Measurements from ENCODE around the gene TEF.
"Not testable (repeated sequence)": the region's sequence is repeated elsewhere in the genome, so short reads cannot be mapped to it uniquely, and the experiment has no call there.

TEF gene

DNA sequence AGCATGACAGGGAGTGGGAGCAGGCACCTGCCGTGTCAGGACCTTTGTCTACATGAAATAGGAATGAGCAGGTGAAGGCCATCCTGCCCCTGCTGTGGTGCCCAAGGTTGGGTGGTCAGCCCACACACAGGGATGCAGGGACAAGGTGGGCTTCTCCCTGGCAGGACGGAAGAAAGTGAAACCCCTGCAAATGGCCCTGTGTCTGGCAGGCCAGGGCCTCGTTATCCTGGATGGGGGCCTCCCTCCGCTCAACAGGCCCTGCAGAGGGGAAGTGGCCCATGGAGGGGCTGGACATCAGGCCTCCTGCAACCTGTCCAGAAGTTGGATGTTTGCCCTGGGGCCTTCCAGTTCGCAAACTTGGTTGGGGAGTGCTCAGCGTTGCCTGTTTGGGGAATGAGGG, 49.9 kb downstream of the TEF start:
- no peak for DNase-seq

DNA sequence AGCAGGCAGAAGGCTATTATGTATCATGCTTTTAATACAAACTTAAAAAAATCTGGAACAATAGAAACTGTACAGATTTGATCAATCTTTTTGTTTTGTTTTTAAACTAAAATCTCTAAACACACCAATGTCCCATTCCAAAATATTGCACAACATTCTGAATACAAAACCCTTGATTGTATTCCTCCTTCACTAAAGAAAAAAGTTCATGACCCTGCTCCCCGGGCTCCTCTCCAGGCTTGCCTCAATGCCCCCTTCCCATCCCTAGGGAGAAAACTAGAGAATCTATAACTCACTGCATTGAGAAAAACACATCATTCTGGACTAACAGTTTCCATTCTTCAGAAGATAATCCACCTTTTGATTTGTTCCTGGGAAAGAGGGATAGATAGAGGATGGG, 51.7 kb downstream of the TEF start:
- DNase-seq = not testable (repeated sequence)

DNA sequence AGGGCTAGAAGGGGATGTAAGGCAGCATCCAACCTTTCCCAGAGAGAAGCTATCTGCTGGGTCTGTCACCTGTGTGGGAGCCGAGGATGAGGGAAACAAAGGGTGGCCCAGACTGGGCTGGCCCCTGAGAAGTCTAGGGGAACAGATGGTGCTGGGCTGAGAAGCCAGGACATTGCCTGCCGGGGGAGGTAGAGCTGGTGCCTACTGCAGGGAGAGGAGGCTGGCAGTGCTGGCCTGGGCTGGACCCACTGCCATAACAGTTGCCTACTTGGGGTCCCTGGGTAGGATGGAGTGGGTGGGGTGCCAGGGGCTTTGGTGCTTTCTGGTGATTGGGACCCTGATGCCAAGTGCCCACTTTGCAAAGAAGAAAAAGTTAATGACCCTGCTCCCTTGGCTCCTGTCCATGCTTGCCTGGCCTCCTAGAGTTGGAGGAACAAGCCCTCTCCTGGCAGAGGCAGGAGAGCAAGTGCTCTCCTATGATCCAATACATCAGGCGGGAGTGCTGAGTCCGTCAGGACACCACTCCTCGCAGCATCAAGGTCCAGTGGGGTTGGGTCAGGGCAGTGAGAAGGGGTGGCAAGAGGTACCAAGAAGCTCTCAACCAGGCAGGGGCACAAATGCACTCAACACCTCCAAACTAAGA, 52.7 kb downstream of the TEF start:
- DNase-seq = not testable (repeated sequence)

DNA sequence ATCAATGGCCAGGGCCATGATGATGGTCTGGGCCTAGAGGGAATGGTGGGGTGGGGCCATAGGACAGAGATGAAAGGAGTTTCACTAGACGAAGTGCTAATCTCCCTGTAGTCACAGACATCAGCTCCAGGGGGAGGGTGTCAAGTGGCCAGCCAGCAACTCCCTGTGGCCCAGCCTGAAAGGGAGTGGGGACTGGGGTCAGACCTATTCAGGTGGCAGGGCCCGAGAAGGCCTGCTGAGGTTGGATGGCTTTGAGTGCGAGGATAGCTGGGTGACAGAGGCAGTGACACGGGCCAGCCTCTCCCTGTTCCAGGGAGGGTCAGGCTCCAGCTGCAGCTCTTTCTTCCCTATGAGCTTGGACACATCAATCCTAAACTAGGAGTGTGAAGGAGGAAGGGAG, 53.8 kb downstream of the TEF start:
- no peak for DNase-seq

DNA sequence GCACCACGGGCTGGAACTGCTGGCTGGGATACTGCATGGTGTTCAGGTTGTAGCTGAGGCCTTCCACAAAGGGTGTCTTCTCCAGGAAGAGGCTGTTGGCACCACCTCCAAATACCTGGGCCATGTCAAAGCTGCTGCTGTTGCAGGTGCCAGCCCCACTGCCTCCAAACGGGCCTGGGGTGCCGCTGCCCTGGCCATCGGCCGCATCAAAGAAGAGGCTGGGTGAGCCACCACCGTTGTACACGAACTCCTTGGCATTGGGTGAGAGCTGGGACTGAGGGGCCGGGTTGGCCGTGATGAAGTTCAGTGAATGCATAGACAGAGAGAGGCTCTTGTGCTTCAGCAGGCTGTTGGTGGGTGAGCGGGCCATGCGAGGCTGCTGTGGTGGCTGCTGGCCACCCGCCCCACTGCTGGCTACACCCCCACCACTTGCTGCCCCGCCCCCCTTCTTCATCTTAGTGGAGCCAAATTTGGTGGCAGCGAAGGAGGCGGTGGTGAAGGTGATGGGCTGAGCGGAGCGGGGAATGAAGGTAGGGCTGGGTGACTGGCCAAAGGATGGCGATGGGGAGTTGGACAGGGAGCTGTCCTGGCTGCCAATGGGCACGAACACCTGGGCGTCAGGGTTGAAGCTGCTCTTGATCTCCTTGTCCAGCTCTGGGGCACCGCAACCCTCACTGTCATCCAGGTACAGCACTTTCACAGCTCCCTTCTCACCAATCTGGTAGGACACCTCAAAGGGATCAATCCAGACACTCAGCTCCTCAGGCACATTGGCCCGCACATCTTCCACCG, 54.8 kb downstream of the TEF start:
- no peak for DNase-seq

DNA sequence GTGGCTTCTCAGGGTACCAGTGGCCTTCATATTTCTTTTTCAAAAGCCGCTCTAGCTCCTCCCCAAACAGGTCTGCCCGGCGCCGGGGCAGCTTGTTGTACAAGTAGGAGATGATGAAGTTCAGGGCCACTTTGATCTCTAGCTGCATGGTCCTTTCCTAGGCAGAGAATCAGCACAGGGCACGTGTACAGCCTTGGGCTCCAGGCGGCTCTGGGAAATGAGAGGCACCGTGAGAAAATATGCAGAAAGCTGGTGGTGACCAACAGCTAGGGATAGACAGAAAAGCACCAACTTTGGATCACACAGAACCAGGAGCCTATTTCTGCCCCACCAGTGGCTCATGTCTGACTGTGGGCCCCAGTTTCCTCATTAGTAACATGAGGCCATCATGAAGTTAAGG, 55.5 kb downstream of the TEF start:
- DNase-seq = no peak

DNA sequence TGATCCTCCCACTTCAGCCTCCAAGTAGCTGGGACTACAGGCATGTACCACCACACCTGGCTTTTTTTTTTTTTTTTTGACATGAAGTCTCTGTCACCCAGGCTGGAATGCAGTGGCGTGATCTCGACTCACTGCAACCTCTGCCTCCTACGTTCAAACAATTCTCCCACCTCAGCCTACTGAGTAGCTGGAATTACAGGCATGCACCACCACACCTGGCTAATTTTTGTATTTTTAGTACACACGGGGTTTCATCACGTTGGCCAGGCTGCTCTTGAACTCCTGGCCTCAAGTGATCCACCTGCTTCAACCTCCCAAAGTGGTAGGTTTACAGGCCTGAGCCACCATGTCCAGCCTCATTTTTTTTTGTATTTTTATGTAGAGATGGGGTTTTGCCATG, 58.8 kb downstream of the TEF start:
- DNase-seq = not testable (repeated sequence)

DNA sequence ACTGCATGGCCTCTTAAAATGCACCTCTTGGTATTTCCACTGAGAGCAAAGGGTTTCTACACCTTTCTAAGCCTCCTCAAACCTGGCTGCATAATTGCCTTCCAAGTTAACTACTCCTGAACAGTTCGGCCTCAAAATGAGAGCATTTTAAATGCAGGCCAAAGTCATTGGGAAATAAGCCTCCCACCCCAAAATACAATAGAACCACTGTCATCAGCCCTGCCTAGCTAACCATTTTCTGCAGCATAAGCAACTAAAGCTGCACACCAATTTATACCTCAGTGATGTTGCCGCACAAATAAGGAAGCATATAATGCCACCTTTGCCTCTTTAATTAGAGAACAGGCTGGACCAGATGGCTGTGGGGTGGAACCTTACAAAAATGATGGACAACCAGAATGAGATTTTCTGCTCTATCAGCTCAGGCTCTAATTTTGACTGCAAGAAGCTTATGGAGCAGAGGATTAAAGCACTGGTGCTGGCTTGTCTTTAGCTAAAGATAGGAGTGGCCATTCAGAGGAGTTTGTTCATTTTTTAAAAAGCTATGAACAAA, 60.6 kb downstream of the TEF start:
- DNase-seq = no peak

DNA sequence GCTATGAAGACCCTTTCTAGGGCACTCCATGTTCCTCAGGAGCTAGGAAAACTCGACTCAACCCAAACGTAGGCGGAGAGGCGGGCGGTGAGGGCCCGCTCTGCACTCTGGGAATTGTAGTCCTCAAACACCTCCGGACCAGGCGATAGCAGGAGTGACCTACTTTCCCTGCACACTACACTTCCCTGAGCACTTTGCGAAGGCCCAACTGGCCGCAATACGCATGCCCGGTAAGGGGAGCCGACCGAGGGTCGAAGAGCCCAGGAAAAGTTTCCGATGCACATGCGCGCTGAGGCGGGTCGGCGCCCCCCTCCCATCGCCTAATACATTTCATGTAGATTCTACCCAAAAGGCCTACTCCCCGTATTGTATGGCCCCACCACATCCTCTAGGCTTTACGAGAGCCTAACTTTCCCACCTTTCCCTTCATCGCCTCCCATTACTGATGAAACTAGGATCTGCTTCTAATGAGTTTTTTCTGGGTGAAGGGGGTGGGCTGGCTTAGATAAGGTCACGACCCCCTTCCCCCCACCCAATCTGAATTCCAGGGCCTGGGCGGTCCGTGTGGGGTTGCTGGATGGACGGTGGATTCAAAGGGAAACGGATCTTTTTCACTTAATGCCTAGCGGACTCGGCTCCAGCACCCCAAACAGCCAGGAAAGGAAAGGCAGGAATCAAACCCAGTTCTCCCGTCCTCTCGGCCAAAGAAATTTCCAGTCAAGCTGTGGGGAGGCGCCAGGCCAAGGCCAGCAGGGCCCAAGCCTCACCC, 62.8 kb downstream of the TEF start:
- DNase-seq = peak; percentile 81

DNA sequence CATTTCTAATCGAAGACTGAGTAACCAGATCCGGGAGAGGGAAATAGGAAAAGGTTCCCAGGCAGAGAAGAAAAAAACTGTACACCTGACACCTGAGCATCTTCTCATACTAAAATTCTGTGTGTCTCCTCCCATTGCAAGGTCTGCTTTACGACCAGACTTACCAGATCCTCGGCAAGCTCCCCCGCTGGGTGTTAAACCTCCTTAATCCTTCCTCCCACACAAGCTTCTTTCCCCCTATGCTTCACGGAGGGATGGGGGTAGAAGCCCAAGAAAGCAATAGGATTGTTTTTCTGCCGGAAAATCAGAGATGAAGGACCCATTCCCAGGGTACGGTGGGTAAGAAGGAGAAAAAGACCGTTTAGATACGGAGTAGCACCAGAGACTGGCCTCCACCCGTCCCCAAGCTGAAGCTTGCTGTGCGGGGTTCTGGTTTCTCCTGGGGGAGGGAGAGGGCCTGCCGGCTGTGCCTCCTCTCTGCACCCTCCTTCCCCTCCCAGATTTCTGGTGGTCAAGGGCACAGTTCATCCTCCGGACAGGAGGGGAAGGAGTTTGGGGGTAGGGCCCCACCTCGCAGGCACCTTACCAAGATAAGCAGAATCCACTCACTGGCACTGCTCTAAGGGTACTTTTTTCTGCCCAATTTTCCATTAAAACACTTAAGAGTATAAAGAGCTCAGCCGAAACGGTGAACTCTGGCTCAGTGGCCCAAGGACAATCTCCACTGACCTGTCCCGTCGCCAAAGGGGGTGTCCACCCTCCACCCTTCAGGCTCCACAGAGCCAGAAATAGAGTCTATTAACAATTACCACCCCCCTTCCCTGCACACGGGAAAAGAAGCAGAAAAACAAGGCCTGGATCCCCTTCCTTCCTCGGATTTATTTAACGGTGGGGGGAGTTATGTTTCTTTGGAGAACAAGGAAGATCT, 63.7 kb downstream of the TEF start:
- DNase-seq = peak; percentile 16

DNA sequence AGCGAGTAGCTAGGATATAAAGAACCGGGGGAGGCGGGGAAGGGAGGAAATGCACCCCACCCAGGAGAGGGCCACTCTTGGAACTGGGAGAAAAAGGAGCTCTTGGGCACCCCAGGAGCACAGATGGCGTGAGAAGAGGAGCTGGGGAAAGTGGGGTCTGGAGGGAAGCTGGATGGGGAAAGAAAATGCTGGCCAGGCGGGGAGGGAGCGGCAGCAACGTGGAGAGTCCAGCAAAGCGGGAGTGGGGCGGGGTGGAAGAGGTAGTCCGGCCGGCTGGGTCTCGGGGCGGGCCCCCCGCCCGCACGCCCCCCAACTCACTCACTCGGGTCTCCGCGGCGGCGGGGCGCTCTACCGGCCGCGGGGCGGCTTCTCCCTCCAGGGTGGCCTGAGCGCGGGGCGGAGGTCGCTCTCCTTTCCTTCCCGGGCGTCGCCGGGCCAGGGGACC, 64.3 kb downstream of the TEF start:
- no peak for DNase-seq

DNA sequence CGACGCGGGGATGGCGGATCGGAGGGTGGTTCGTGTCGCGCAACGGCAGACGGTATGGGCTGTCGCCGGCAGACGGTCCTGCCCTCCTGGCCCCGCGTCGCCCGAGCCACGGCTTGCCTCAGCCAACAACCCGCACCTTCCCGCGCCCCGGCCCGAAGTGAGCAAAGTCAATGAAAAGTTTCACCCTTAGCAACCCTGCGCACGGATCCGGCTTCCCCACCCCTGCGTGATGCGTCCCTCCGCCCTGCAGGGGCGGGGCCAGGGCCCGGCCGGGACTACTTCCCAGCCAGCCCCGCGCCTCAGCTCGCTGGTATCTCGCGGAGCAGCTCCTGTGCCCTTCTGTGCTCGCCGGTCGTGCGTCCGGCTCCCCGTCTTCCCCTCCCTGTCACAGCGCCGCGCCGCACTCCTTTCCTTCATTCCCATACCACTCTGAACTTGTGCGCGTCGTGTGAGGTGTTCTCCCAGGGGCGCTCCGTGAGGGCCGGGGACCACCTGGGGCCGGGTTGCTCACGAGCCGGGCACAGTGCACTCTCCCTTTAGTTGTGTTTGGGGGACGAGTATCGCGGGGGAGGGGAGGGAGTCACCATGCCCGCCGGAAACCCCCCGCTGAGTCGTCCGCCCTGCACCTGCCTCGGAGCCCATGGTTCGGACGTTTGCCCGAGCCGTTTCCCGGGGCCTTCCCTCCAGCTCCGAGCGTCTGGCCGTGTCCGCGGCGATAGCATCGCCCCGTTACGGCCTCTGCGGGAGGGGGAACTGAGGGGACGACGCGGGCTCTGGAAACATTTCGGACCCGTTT, 65.1 kb downstream of the TEF start, which contains the start of gene TOB2:
TOB2 (minus strand) TSS at position 163 of the 796 bp plus-strand sequence. CDS start 9,456 bp downstream, outside the sequence.
- peak; percentile 94 for DNase-seq

DNA sequence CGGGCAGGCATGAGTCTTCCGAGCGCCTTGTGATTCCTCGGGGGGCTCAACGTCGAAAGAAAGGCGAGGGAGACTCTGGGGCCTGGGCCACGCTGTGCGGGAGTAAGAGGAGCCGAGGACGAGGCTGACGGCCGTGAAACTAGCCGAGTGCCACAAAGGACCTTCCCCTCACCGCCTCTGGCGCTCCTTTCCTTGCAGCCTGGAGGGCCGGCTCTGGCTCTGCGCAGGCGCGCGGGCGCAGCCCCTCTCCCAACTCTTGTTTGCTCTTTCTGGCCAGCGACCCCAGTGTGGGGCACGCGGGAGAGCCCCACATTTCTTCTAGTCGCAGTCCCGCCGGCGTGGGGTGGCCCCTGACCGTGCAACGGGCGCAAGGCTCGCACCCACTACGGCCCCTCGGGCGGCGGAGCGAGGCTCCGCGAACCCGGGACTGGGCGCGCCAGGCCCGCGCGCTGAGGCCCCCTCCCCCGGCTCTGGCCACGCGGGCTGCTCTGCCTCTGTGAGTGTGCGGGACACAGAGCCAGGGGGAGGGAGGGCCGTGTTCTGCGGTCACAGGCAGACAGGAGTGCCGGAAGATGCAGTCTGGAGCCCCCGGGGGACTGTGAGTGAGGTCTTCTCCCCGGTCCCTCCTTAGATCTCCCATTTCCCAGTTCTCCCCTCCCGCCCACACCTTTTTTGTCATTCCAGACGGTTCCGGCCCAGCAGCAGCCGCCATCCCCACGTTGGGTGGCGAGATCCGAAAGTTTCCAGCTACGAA, 65.9 kb downstream of the TEF start:
- peak; percentile 50 for DNase-seq

DNA sequence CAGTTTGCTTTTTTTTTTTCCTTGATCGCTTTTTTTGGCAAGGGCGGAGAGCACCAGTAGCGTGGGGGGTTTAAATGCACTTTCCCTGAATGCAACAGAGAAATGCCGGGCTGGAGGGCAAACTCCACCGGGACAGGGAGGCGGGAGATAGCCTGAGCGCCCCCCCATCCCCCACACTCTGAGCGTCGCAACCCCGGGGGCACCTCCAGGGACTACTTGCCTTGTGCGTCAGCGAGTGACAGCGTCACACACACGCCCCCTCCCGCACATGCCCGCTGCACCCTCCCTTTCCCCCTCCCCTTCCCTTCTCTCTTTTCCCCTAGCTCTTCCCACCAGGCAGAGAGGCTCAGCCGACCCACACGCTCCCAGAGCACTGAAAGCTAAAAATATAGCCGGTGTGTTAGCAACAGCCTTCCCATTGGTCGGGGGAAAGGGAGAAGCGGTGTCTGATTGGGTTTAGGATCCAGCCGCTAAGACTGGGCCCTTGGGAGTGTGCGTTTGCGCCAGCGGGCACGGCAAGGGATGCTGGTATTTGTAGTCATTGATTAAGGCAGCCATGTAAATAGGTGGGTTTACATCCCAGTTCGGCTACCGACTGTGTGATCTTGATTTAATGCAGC, 66.6 kb downstream of the TEF start:
- DNase-seq = peak; percentile 82

Measured in activated CD8-positive, alpha-beta memory T cell treated with anti-CD3 and anti-CD28 coated beads, Interleukin-2, amount 50 U/mL, for 4 hours (primary cell).